NCI-H2171 treated with DMSO at 0.1 percent for 48 hours (cell line): Measurements from ENCODE around the gene TMEM61.
A peak's percentile ranks its signal among the peaks of the same experiment; 100 is the strongest.
"Not testable (repeated sequence)": the region's sequence is repeated elsewhere in the genome, so short reads cannot be mapped to it uniquely, and the experiment has no call there.

Source experiments
- DNase-seq: peaks from one replicate; lab custom pipeline; 2025; lab: John Stamatoyannopoulos, UW

Gene TMEM61

GRCh38 chr1:54980528-54981241, at the start of gene TMEM61:
Gene TMEM61, plus strand, starts transcription at chr1:54980628. Its CDS starts 438 bp downstream, at chr1:54981066.
- DNase-seq = no peak

GRCh38 chr1:54931275-54931840, 49.1 kb upstream of the TMEM61 start:
- no peak for DNase-seq

- DNase-seq = not testable (repeated sequence)
These were observed 46.3 kb upstream of the TMEM61 start for GRCh38 chr1:54934081-54934480.

GRCh38 chr1:54934869-54935268, 45.6 kb upstream of the TMEM61 start:
- no peak for DNase-seq

DNA sequence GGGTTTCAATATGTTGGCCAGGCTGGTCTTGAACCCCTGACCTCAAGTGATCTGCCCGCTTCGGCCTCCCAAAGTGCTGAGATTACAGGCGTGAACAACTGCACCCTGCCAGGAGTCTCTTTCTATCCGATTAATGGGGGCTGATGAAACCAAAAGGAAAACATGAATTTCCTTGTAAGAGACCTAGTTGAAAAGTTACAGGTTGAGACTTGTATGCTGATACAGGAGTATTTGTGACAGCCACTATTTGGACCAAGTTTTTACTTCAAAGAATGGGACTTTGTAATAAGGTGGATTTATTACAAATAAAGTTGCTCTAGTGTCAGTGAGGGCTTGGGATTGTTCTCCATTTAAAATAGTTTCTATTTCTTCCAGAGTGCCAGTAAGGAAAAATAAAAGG, 43.6 kb upstream of the TMEM61 start:
- no peak for DNase-seq

- no peak for DNase-seq
These were observed 43.0 kb upstream of the TMEM61 start for GRCh38 chr1:54937469-54937868.

GRCh38 chr1:54938955-54939354, 41.5 kb upstream of the TMEM61 start:
- peak; percentile 31 for DNase-seq

DNA sequence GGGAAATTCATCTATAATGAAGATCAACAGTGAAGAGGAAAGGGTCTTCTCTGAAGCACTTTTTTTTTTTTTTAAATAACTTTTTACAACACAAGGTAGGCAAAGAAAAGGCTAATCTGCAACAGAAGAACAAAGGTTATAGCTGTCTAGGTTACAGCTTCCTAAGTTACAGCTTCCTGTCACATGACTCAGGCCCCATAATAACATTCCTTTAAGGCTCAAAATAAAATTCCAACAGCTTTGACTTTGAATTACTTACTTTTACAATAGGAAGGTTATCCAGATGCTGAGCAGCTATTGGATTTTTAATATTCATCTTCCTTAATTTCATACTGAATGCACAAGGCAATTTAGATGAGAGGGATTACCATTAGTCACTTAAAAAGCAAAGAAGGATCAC, 40.4 kb upstream of the TMEM61 start:
- DNase-seq = no peak

- DNase-seq = no peak
These were observed 37.5 kb upstream of the TMEM61 start for GRCh38 chr1:54942976-54943375.

- peak; percentile 62 for DNase-seq
These were observed 35.6 kb upstream of the TMEM61 start for GRCh38 chr1:54944610-54945392.

DNA sequence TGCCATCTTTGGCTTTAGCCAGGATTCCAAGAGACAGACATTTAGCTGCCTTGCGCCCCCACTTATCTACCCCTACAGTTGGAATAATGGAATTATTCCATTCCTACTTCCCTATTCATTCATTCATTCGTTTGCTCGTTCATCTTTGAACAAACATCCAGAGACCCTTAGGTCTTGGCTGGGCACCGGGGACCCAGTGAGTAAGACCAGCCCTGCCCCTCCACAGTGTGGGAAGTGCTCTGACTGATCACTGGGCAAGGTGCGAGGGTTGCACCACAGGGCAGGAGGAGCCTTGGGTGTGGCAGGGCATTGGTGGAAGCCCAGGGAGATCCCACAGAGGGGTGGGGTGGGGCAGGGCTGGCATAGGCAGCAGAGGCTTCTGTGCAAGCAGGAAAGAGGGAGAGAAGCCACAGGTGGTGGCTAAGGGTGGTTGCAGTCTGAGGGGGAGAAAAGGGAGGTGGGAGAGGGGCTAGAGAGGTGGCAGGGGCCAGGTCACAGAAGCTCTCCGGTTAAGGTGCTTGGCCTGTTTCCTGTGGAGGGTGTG, 35.0 kb upstream of the TMEM61 start:
- DNase-seq = no peak

DNA sequence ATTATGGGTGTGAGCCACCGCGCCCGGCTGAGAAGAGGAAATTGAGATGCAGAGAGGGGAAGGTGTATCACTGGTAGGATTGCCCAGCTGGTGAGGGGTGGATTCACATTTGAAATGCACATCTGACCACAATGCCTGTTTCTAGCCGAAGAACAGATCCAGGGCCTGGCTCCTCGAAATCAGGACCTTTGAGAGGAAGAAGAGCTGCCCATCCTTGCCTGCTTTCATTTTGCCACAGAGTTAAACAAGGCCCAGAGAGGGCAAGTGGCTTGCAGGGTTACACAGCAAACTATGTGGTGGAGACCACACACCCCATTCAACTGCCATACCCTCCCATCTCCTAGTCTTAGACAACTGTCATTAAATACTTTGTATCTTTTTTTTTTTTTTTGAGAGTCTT, 32.9 kb upstream of the TMEM61 start:
- DNase-seq = no peak

- DNase-seq = no peak
These were observed 31.4 kb upstream of the TMEM61 start for GRCh38 chr1:54949053-54949452.

- DNase-seq = no peak
These were observed 30.4 kb upstream of the TMEM61 start for GRCh38 chr1:54950006-54950368.

DNA sequence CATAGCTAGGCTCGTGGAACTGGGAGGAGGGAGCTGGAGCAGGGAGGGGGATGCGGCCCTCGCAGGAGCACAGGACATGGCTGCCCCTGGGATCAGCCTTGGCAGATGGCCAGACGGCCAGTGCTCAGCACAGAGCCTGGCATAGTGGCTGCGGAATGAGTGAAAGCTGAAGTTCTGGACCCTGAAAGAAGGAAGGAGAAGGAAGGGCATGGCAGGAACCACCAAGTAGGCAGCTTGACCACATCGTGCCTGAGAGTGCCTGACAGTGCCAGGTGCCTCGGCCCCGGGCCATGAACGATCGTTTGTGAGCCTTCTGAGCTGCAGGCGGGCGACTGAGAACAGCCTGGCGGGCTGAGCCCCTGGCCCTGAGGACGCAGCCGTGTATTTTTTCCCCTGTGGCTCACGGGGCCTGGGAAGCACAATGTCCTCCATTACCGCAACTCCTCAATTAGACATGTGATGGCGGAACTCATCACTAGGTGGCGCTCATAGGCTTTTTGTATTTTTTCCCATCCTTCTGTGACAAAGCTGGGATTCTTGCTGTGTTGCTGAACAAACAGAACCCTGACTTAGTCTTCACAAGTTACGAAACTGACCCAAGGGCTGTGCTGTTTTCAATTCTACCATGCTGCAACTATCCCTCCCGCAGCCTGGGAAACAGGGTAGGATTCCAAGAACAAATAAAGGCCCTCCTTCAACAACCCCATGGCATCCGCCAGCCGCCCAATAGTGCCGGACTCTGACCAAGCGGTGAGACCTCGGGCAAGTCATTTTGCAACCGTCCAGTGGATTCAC, 29.9 kb upstream of the TMEM61 start:
- peak; percentile 76 for DNase-seq

DNA sequence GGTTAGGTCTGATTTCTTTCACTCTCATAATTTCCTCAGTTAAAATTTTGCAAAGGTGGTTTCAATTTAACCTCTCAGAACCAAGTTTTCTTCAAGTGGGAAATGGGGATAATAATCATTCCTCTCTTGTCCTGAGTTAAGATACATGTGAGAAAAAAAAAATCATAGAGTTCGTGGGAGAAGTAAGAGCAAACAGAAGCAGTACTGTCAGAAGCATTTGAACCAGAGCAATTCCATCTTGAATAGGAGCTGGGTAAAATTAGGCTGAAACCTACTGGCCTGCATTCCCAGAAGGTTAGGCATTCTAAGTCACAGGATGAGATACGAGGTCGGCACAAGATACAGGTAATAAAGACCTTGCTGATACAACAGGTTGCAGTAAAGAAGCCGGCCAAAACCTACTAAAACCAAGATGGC, 28.6 kb upstream of the TMEM61 start:
- DNase-seq = no peak

DNA sequence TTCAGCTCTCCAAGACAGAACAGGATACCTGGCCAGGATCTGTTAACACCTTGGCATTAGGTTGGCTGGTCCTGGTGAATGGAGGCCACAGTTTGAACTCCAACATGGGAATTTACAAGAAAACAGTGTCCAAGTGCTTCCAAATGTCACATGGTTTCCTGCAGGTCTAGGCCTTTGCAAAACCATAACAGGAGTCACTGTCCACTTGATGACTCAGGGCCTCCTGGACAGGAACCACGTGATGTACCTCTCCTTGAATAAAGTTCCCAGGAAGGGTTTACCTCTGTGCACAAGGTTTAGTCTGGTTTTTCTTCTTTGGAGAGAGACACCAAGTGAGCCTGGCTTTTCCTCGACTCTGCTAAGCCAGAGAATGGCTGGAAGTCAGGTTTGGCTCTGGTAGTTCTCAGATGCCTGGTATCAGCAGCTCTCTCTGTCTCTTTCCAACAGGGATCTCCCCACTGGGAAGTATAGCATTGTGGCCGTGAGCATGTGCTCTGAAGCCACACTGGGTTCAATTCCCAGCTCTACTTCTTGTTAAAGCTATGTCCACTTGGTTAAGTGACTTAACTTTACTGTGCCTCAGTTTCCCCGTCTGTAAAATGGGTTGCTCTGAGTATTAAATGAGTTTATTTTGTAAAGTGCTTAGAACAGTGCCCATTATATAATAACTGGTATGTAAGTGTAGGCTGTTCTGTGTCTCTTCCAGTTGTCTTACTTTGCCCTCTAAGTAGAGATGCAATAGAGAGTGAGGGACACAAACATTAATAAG, 27.3 kb upstream of the TMEM61 start:
- DNase-seq = no peak

GRCh38 chr1:54953846-54954245, 26.6 kb upstream of the TMEM61 start:
- no peak for DNase-seq

DNA sequence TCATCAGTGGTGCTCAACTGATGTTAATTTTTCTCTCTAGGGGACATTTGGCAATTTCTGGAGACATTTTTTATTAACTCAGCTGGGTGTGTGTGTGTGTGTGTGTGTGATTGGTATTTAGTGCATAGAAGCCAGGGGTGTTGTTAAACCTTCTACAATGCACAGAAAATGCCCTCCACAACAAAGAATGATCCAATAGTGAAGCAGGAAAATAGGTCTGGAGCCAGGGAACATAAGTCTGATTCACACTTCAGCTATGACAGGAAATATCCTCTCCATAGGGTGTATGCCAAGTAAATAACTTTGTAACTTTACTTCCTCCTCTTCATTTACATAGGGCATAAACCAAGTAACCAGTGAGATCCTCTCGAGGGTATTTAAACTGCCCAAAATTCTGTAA, 25.1 kb upstream of the TMEM61 start:
- DNase-seq = no peak

GRCh38 chr1:54956726-54957125, 23.7 kb upstream of the TMEM61 start:
- no peak for DNase-seq

DNA sequence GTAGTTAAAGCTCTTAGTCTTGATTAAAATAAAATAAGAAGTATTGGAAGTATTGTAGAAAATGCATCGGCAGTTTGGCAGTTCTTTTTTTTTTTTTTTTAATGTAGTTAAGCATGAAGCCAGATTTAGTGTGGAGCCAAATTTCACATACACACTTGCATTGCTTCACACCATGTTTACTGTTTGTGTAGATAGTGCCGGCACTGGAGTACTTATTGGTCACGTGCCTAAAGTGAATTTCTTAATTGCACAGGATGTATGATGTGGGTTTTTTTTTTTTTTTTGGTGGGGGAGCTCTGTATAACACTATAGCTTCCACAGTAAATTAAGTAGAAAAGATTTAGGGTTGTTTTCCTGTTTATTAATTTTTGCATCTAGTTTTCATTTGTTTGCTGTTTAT, 21.2 kb upstream of the TMEM61 start:
- no peak for DNase-seq
